Measurements from ENCODE around the gene CTAGE9.
"Not testable (repeated sequence)": the region's sequence is repeated elsewhere in the genome, so short reads cannot be mapped to it uniquely, and the experiment has no call there.

The CTAGE9 gene

DNA sequence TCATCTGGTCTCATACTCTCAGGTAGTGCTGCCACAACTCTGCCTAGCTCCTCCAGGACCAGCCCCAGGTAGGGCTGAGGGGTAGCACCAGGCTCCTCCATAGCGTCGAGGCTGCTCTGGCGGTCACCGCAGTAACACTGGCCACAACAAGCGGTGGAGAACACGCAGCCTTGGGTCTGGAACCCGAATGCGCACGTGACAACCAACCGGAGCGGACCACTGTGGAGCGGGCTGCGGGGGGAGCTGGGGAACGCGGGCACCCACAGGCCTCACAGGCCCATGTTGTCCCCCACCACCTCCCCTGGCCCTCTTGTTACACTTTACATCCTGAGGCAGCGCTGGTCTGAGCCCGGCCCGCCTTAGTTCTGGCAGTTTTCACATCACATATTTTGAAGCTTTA, at the start of gene CTAGE9:
Gene CTAGE9, minus strand, starts transcription at position 101 of the 400 bp plus-strand sequence. Its CDS starts 0 bp downstream, at position 101.
- not testable (repeated sequence) for DNase-seq (ENCODE audit: low read depth)

DNA sequence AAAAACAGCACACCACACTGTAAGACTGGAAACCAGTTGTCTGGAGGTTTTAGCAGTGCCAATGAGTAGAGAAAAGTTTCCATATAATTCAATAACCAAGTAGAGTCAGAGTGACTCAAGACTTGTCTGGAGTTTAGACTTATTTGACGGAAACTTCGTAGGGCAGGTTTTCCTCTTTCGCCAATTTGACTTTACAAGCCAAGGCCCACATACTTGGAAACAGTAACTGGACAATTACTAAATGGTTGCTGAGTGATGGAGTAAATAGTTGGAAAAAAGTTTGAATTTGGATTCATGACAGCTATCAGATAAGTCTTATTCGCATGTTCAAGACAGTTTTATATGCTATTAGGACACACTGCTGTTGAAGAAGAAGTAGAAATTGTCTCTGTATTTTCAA, 48.1 kb upstream of the CTAGE9 start:
- DNase-seq (ENCODE audit: low read depth): no peak

GRCh38 chr6:131756039-131756438, 45.2 kb upstream of the CTAGE9 start:
- no peak for DNase-seq (ENCODE audit: low read depth)

DNA sequence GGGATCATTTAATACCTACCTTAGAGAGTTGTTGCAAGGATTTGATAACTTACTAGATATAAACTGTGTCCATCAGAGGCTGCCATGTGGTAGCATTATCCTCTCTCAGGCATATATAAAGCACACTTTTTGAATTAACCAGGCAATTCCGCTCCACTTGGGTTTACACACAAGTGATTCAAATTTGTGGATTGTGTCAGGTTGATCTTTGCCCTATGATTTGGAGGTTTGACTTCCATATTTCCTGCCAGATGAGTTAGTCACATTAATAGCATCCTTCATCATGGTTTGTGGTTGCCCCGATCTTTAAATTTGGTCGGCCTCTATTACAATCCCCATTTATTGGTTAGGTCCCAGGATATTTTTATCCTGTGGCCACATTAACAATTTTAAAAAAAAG, 44.8 kb upstream of the CTAGE9 start:
- DNase-seq (ENCODE audit: low read depth): no peak

- no peak for DNase-seq (ENCODE audit: low read depth)
Measured at GRCh38 chr6:131754715-131755567, 44.1 kb upstream of the CTAGE9 start.

GRCh38 chr6:131754088-131754487, 43.3 kb upstream of the CTAGE9 start:
- DNase-seq (ENCODE audit: low read depth): no peak

DNA sequence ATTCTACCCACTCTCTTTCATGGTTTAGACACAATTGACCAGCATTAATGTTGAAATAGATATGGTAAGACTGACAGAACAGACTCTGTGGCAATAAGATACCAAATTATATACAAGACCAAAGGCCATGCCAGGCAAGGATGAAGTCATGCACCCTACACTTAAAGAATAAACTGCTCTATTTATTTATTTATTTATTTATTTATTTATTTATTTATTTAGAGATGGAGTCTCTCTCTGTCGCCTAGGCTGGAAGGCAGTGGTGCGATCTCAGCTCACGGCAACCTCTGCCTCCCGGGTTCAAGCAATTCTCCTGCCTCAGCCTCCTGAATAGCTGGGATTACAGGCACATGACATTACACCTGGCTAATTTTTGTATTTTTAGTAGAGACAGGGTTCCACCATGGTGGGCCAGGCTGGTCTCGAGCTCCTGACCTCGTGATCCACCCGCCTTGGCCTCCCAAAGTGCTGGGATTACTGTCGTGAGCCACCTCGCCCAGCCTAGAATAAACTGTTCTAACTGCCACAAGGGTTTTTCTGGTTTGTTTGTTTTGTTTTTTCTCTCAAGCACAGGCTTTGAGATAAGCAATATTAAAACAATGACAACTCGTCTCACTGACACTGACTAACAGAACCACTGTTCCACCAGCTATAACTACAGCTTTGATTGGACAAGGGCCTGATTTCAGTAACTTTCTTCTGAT, 40.3 kb upstream of the CTAGE9 start:
- DNase-seq (ENCODE audit: low read depth): not testable (repeated sequence)

DNA sequence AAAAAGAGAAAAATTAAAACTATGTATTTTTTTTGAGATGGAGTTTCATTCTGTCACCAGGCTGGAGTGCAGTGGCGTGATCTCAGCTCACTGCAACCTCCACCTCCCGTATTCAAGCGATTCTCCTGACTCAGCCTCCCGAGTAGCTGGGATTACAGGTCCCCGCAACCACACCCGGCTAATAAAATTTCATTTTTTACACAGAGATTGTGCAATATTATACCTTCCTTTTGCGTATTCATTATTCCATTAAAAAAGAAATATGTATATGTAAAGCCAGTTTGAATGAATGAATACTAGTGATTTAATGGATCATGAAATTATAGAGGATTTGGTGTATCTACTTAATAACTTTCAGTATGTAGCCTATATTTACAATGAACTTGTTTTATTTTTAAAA, 38.2 kb upstream of the CTAGE9 start:
- no peak for DNase-seq (ENCODE audit: low read depth)

DNA sequence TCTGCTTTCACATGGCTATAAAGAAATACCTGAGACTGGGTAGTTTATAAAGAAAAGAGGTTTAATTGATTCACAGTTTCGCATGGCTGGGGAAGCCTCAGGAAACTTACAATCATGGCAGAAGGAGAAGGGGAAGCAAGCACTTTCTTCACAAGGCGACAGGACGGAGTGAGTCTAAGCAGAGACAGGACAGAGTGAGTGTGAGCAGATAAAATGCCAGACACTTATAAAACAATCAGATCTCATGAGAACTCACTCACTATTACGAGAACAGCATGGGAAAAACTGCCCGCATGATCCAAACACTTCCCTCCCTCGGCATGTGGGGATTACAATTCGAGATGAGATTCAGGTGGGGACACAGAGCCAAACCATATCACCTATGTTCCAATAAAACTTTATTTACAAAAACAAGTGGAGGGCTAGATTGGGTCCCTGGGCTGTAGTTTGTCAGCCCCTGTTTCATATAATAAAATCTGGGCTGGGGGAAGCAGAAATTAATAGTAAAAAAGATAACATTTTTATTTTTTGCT, 37.1 kb upstream of the CTAGE9 start:
- DNase-seq (ENCODE audit: low read depth): no peak

DNA sequence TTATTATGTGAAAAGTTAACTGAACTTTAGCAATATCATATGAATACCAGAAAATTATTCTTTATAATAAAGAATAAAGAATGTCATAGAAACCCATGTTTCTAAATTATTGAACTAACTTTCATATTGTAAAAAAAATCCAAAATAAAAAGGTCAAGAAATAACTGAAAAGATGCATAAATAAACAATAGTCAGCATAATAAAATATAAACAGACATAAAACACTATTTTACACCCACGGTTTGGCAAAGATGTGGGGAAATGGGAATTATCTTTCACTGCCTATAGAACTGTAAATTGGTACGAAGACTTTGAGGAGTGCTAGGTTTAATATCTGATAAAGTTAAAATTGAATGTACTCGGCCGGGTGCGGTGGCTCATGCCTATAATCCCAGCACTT, 34.7 kb upstream of the CTAGE9 start:
- no peak for DNase-seq (ENCODE audit: low read depth)

GRCh38 chr6:131744432-131745287, 33.8 kb upstream of the CTAGE9 start:
- DNase-seq (ENCODE audit: low read depth): no peak

DNA sequence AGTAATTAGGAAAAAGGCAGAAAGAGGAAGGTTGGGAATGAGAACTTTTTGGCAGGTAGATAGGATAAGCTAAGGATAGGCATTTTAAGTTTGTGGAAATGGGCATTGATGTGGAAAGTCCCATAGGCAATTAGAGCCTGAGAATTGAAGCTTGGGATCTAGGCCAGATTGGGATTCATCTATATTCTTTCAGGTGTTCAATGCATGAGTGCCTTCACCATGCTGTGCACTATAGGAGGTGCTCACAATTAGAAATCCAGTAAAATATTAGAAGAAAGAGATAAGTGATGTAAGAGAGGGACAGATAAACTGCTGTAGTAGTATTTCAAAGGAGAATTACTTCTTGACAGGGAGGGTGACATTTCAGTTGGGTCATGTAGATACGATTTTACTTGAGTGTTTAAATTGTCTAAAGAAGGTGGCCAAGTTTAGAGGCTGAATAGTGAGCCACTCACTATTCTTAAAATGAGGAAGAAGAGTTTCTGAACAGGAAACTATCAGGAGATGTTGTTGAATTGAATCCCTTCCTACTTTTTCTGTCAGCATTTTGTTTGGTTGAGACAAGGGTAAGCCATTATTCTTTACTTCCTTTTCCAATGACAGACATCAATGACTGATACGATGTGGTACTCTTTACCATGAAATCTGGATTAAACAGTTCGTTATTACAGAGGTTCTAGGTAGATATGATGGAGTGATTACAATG, 31.0 kb upstream of the CTAGE9 start:
- no peak for DNase-seq (ENCODE audit: low read depth)

DNA sequence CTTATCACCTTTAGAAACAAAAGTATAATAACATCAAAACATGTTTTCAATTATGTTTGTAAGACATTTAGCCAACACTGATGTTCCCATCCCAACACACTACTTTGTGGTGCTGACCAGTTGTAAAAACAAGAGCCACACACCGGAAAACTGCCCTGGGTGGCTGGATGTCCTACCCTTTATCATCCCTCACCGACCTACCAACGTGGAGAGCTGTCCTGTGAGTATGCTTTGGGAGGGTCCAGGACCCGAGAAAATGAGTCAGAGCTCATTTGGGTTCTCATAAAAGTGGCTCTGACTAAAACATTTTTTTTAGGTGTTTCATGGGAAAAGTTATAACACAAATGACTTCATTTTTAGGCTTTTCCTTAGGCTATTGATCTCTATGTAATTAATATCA, 29.3 kb upstream of the CTAGE9 start:
- DNase-seq (ENCODE audit: low read depth): no peak

GRCh38 chr6:131739136-131739535, 28.3 kb upstream of the CTAGE9 start:
- no peak for DNase-seq (ENCODE audit: low read depth)

DNA sequence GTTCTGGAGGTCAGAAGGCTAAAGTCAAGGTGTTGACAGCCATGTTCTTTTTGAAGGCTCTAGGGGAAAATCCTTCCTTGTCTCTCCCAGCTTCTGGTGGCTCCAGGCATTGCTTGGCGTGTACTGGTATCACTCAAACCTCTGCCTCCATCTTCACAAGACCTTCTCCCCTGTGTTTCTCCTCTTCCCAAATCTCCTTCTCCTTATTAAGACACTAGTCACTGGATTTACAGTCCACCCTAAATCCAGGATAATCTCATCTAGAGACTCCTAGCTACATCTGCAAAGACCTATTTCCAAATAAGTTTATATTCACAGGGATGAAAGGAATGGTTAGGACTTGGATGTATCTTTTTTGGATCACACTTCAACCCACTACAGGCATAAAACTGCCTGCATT, 26.0 kb upstream of the CTAGE9 start:
- no peak for DNase-seq (ENCODE audit: low read depth)

DNA sequence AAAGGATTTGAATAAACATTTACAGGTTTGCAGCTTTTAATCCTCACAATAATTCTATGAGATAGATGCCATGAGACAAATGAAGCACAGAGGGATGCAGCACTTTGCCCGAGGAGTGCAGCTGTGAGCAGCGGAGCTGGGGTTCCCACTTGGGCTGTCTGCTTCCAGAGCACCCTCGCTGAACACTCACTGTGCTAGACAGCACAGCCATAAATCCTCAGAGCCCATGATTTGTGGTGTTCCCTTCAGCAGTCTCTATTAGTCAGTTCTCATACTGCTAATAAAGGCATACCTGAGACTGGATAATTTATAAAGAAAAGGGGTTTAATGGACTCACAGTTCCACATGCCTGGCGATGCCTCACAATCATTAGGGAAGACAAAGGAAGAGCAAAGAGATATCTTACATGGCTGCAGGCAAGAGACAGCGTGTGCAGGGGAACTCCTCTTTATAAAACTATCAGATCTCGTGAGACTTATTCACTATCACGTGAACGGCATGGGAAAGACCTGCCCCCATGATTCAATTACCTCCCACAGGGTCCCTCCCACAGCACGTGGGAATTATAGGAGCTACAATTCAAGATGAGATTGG, 25.3 kb upstream of the CTAGE9 start:
- DNase-seq (ENCODE audit: low read depth): no peak

DNA sequence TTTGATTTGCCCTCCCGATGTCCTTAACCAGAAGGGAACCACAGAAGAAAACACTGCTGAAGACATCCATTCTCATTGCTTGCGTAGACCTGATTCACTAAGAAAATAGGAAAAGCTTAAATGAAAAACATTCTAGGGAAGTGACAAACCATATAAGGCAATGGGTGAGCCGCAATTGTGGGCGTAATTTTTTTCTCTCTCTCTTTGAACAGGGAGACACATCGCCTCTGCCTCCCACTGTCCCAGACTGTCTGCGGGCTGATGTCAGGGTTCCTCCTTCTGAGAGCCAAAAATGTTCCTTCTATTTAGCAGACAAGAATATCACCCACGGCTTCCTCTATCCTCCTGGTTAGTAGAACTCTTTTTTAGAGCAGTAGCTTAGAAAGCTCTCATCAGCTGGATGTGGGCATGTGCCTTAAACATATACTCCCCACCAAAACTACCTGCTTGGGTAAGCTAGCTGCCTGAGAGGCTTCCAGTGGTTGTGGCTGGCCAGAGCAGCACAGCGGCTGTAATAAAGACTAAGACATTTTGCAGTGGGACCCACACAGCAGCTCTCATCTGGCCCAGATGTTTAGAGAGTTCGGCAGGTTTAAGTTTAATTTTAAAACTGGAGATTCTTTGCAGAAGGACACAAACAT, 22.7 kb upstream of the CTAGE9 start:
- no peak for DNase-seq (ENCODE audit: low read depth)

DNA sequence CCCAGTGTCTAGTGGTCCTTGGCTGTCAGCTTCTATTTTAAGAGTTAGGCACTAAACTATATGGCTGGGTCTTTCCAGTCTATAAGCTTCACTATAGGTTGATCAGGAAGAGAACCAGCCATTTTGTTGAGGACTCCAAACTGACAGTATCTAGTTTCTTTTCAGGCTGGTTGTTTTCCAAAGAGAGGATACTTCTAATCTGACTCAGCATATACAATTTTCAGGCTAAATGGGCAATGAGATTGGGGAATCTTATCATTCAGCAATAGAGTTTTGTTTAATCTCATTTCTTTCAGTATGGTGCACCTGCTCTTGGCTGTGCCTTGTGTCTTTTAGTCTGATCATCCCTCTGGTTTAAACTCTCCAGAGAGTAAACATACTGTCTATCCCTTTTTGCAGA, 20.4 kb upstream of the CTAGE9 start:
- DNase-seq (ENCODE audit: low read depth): no peak

DNA sequence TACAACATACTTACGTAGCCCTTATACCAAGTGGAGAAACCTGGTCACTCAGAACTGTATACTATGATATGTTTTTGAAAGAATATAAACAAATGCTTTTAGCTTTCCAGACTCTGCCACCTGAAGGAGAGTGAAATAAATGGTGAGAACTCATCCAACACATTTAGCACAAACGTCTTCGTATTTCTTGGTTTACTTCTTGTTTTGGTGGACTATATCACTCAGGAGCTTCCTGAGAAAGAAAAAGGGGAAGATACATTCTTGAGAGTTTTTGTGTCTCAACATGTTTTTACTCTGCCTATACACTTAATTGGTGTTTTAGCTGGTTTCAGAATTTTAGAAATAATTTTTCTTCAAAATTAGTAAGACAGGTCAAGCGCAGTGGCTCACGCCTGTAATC, 19.4 kb upstream of the CTAGE9 start:
- DNase-seq (ENCODE audit: low read depth): no peak

DNA sequence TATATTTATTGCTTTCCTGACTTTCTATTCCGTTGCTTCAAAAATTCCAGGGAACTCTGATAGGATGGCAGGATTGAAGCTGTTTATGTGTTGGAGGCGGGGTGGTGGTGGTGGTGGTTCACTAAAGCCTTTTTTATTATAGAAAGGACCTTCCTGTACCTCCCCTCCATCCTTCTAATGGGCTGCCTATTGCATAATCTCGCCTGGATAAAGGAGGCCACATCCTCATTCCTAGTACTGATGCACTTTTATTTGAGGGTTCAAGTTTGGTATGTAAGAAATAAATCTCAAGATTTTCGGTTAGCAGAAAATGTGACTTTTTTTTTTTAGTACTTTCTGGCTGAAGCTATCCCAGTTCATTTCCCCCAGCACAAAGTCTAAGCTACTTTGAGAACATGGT, 18.7 kb upstream of the CTAGE9 start:
- DNase-seq (ENCODE audit: low read depth): no peak
